ENCODE data around the gene ADGRG3.

ADGRG3 gene

GRCh38 chr16:57690782-57691471 is 22.8 kb downstream of the ADGRG3 start:
- H3K27ac ChIP-seq: no peak overlapping the region
- no peak for TF ChIP-seq CTCF (IDR thresholded peaks at IDR 0.05)
- TF ChIP-seq ZFX (IDR thresholded peaks at IDR 0.05; ENCODE audit: borderline replicate concordance): no peak

GRCh38 chr16:57692636-57693035 is 24.5 kb downstream of the ADGRG3 start:
- no peak overlapping the region for H3K27ac ChIP-seq
- TF ChIP-seq ZFX (IDR thresholded peaks at IDR 0.05; ENCODE audit: borderline replicate concordance): no peak
- TF ChIP-seq CTCF (IDR thresholded peaks at IDR 0.05): no peak

- TF ChIP-seq ZFX (IDR thresholded peaks at IDR 0.05; ENCODE audit: borderline replicate concordance) (no peak), CTCF (IDR thresholded peaks at IDR 0.05) (no peak)
- H3K27ac ChIP-seq: no peak overlapping the region
Measured at GRCh38 chr16:57693550-57693949, 25.4 kb downstream of the ADGRG3 start.

GRCh38 chr16:57694231-57694724 is 26.2 kb downstream of the ADGRG3 start:
- TF ChIP-seq CTCF (IDR thresholded peaks at IDR 0.05): no peak
- H3K27ac ChIP-seq: no peak overlapping the region

- H3K27ac ChIP-seq: no peak within 1 kb of the TSS
- TF ChIP-seq CTCF (IDR thresholded peaks at IDR 0.05) (no peak), ZFX (IDR thresholded peaks at IDR 0.05; ENCODE audit: borderline replicate concordance) (no peak)
Measured at GRCh38 chr16:57694725-57695679, 26.9 kb downstream of the ADGRG3 start, which contains the start of gene DRC7. DRC7 (plus strand) TSS chr16:57694806; CDS start chr16:57697950, 3,144 bp downstream.

GRCh38 chr16:57695680-57696069 is 27.6 kb downstream of the ADGRG3 start:
- TF ChIP-seq CTCF (IDR thresholded peaks at IDR 0.05) (no peak), ZFX (IDR thresholded peaks at IDR 0.05; ENCODE audit: borderline replicate concordance) (no peak)
- H3K27ac ChIP-seq: no peak overlapping the region
